ENCODE data around the gene PACSIN1. TPM values are rescaled to one million over a fixed set of nuclear protein-coding genes. Genes with fewer than 3 reads are reported as not detected.

PACSIN1 gene
- total RNA-seq, 1 donor from 2014 or later = 3.4 TPM

DNA sequence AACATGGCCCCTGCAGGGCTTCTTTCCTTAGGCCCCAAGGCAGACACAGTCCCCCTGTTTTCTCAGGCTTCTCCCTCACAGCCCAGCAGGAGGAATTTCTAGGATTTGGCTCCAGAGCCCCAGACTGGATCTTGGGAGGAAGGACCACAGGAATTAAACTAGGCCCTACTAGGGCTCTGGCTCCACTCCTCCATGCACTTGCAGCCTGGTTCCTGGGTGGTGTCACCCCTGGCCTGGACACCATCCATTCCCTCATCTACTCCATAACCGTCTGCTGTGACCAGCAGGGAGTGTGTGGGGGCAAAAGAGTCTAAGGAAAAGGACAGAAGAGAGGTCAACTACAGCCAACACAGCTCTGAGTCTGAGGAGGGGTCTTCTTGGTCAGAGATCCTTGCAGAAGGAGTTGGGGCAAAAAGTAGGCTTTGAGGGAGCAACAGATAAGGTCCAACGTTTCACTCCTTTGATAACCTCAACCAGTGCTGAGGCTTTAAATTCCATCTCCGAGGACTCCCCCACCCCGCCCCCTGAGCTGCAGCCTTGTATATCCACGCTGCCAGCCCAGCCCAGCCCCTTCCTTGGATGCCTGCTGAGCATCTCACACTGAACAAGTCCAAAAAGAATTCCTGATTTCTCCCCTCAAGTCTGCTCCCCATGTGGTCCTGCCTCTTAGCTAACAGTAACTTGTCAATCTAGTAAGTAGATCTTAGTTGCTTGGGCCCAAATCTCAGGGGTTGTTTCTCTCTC is 118.2 kb downstream of the PACSIN1 start:
- H3K4me1 Mint-ChIP-seq (ENCODE audit: unreplicated experiment) = peaks cover 8% of the 10 kb centered on the region
- H3K9me3 Mint-ChIP-seq = no peaks in the 10 kb centered on the region
- no peak for DNase-seq (ENCODE audit: extremely low spot score, unreplicated experiment)
- no peaks in the 10 kb centered on the region for H3K27me3 Mint-ChIP-seq
- TF ChIP-seq, protein P1, sequence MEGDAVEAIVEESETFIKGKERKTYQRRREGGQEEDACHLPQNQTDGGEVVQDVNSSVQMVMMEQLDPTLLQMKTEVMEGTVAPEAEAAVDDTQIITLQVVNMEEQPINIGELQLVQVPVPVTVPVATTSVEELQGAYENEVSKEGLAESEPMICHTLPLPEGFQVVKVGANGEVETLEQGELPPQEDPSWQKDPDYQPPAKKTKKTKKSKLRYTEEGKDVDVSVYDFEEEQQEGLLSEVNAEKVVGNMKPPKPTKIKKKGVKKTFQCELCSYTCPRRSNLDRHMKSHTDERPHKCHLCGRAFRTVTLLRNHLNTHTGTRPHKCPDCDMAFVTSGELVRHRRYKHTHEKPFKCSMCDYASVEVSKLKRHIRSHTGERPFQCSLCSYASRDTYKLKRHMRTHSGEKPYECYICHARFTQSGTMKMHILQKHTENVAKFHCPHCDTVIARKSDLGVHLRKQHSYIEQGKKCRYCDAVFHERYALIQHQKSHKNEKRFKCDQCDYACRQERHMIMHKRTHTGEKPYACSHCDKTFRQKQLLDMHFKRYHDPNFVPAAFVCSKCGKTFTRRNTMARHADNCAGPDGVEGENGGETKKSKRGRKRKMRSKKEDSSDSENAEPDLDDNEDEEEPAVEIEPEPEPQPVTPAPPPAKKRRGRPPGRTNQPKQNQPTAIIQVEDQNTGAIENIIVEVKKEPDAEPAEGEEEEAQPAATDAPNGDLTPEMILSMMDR (conservative IDR thresholded peaks at IDR 0.05) = no peak
- peaks cover 3% of the 10 kb centered on the region for H3K36me3 Mint-ChIP-seq
- peak overlapping the region; percentile 52 for H3K27ac Mint-ChIP-seq
- H3K4me3 Mint-ChIP-seq = no peak overlapping the region

DNA sequence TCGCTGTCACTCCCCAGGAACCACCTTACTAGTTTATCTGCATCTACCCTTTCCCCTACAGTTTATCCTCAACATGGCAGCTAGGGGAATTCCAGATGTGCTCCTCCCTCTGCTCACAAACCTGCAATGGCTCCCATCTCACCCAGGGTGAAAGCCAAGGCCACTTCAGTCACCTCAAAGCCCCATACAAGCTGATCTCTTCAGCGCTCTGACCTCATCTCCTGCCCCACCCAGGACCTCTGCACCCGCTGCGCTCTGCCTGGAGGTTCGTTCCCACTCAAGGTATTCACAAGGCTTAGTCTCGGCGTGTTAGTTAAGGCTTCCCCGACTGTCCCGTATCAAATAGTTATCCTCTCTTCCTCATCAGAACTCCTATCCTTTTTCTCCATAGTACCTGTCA is 118.8 kb downstream of the PACSIN1 start:
- Mint-ChIP-seq H3K27me3 (no peaks in the 10 kb centered on the region), H3K36me3 (peaks cover 3% of the 10 kb centered on the region), H3K27ac (peak overlapping the region; percentile 52), H3K4me1 (ENCODE audit: unreplicated experiment) (peaks cover 8% of the 10 kb centered on the region), H3K9me3 (no peaks in the 10 kb centered on the region), H3K4me3 (no peak overlapping the region)
- DNase-seq (ENCODE audit: extremely low spot score, unreplicated experiment) = no peak
- TF ChIP-seq, protein P1 (conservative IDR thresholded peaks at IDR 0.05) = no peak

Other genes starting within 250 kb of the PACSIN1 start
- gene HMGA1, start 229.2 kb upstream of the PACSIN1 start, total RNA-seq (ENCODE audit: low replicate concordance) = 244 and 355 TPM in 2 replicates
- 16.0 and 20.8 TPM in 2 replicates for gene SMIM29, start 217.1 kb upstream of the PACSIN1 start, total RNA-seq (ENCODE audit: low replicate concordance)
- 19.4 and 31.9 TPM in 2 replicates for gene NUDT3, start 73.4 kb upstream of the PACSIN1 start, total RNA-seq (ENCODE audit: low replicate concordance)
- 1,583 and 1,590 TPM in 2 replicates for gene RPS10, start 40.0 kb upstream of the PACSIN1 start, total RNA-seq (ENCODE audit: low replicate concordance)
- 0.62 and 1.6 TPM in 2 replicates for gene SPDEF, start 90.3 kb downstream of the PACSIN1 start, total RNA-seq (ENCODE audit: low replicate concordance)
- gene ILRUN, start 230.7 kb downstream of the PACSIN1 start, total RNA-seq (ENCODE audit: low replicate concordance) = 60.3 and 83.4 TPM in 2 replicates